WTC11 (cell line): ENCODE data around the gene SH2B3. TPM values are rescaled to one million over a fixed set of nuclear protein-coding genes. Genes with fewer than 3 reads are reported as not detected.
A peak's percentile ranks its signal among the peaks of the same experiment; 100 is the strongest.

ENCODE experiments used
- ATAC-seq: fragments of 200-7000 bp; cut with Tn5 transposase; 2 replicates; pipeline ENCODE4 v1.10.0; 2021; ENCODE audit warnings: mild to moderate bottlenecking, moderate library complexity
- CTCF ChIA-PET: fragments of 300-600 bp; sonication (Branson Sonifier 250); formaldehyde crosslinking; loops from one replicate; lab custom pipeline; 2021; ENCODE audit warnings: antibody characterized with exemption; lab: Charles Lee
- POLR2A ChIA-PET: fragments of 350-600 bp; sonication (Branson Sonifier 250); formaldehyde crosslinking; loops from one replicate; lab custom pipeline; 2021; ENCODE audit warnings: antibody characterized with exemption; lab: Charles Lee
- DNase-seq: peaks from one replicate; pipeline ENCODE4 v3.0.0; 2021; ENCODE audit warnings: low spot score
- H3K27ac Mint-ChIP-seq: 2 replicates; pipeline ENCODE4 v1.8.0; 2021; ENCODE audit warnings: mixed read lengths
- H3K27me3 Mint-ChIP-seq: 2 replicates; pipeline ENCODE4 v1.8.0; 2021; ENCODE audit warnings: low read depth, mild to moderate bottlenecking, moderate library complexity, mixed read lengths
- H3K36me3 Mint-ChIP-seq: 2 replicates; pipeline ENCODE4 v1.8.0; 2021; ENCODE audit warnings: mixed read lengths
- H3K4me1 Mint-ChIP-seq: 2 replicates; pipeline ENCODE4 v1.8.0; 2022; ENCODE audit warnings: mixed read lengths
- H3K4me3 Mint-ChIP-seq: 2 replicates; pipeline ENCODE4 v1.8.0; 2021; ENCODE audit warnings: mild to moderate bottlenecking, moderate library complexity, mixed read lengths
- H3K9me3 Mint-ChIP-seq: 2 replicates; pipeline ENCODE4 v1.8.0; 2021; ENCODE audit warnings: mixed read lengths
- ELF4 ChIP-seq: sonication (generic); formaldehyde crosslinking; IDR thresholded peaks from 2 replicates; pipeline ENCODE4 v1.8.1; 2022; ENCODE audit warnings: low read depth, mild to moderate bottlenecking, moderate library complexity, missing genetic modification reagents
- FOXJ3 ChIP-seq: sonication (generic); formaldehyde crosslinking; IDR thresholded peaks from 2 replicates; pipeline ENCODE4 v1.9.0; 2021; ENCODE audit warnings: missing genetic modification reagents, mild to moderate bottlenecking, borderline replicate concordance
- FOXK1 ChIP-seq: sonication (generic); formaldehyde crosslinking; IDR thresholded peaks from 2 replicates; pipeline ENCODE4 v1.8.0; 2022; ENCODE audit warnings: mild to moderate bottlenecking, moderate library complexity, missing genetic modification reagents
- PRRX2 ChIP-seq: fragments of 250-450 bp; sonication (Bioruptor Pico); IDR thresholded peaks from 2 replicates; pipeline ENCODE4 v1.8.0; 2021; ENCODE audit warnings: mild to moderate bottlenecking
- SMAD3 ChIP-seq: sonication (generic); formaldehyde crosslinking; IDR thresholded peaks from 2 replicates; pipeline ENCODE4 v1.8.0; 2022; ENCODE audit warnings: missing genetic modification reagents, mild to moderate bottlenecking, borderline replicate concordance
- SP1 ChIP-seq: sonication (generic); formaldehyde crosslinking; conservative IDR thresholded peaks from 2 replicates; pipeline ENCODE4 v1.8.1; 2022; ENCODE audit warnings: missing genetic modification reagents
- ZNF263 ChIP-seq: sonication (generic); formaldehyde crosslinking; IDR thresholded peaks from 2 replicates; pipeline ENCODE4 v1.8.1; 2022; ENCODE audit warnings: low read depth, mild to moderate bottlenecking, moderate library complexity, missing genetic modification reagents
- ZNF671 ChIP-seq: fragments of 250-450 bp; sonication (Bioruptor Pico); IDR thresholded peaks from 2 replicates; pipeline ENCODE4 v1.8.0; 2021; ENCODE audit warnings: mild to moderate bottlenecking
- total RNA-seq: library from RNA; stranded (reverse); gene quantifications from 3 replicates; pipeline ENCODE4 v1.2.3, GENCODE V29; 2021
- TF ChIP-seq, protein P1 (sequence below): sonication (generic); formaldehyde crosslinking; IDR thresholded peaks from 2 replicates; pipeline ENCODE4 v1.8.1; 2022; ENCODE audit warnings: missing genetic modification reagents, borderline replicate concordance
- TF ChIP-seq, protein P2 (sequence below): sonication (generic); formaldehyde crosslinking; IDR thresholded peaks from 2 replicates; pipeline ENCODE4 v1.8.1; 2023; ENCODE audit warnings: mild to moderate bottlenecking, missing genetic modification reagents, borderline replicate concordance
- TF ChIP-seq, protein P3 (sequence below): sonication (generic); formaldehyde crosslinking; IDR thresholded peaks from 2 replicates; pipeline ENCODE4 v1.8.0; 2022; ENCODE audit warnings: mild to moderate bottlenecking, missing genetic modification reagents
- TF ChIP-seq, protein P4 (sequence below): sonication (generic); formaldehyde crosslinking; IDR thresholded peaks from 2 replicates; pipeline ENCODE4 v1.8.0; 2022; ENCODE audit warnings: mild to moderate bottlenecking, missing genetic modification reagents
- TF ChIP-seq, protein P5 (sequence below): sonication (generic); formaldehyde crosslinking; conservative IDR thresholded peaks from 2 replicates; pipeline ENCODE4 v1.8.1; 2022; ENCODE audit warnings: mild to moderate bottlenecking, missing genetic modification reagents

The SH2B3 gene
- total RNA-seq, 1 experiment from 2014 or later, result 31.8 TPM

DNA sequence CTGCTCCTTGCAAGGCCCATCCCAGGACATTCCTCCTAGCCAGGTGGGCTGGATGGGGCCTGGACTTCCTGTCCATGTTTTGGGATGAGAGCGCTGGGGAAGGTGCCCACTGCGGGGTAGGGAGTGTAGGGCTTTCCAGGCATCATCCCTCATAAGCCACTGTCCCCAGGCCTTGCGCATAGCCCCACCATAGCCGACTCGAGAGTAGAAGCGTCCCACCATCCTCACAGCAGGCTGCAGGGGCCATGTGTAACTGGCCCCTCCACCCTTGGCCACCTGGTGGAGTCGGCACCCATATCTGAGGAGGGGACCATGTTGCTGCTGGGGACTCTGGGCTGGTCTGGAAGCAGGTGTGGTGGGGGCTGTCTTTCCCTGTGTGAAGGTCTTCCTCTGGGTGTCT lies 30.5 kb downstream of the SH2B3 start:
- Mint-ChIP-seq H3K4me1 (peaks cover 50% of the 10 kb centered on the region), H3K36me3 (no peaks in the 10 kb centered on the region; the same call in 1 of the 2 replicates), H3K27me3 (no peaks in the 10 kb centered on the region), H3K4me3 (no peak overlapping the region), H3K27ac (peak overlapping the region; percentile 87; the same call in 1 of the 2 replicates), H3K9me3 (no peaks in the 10 kb centered on the region)
- TF ChIP-seq PRRX2 (CRISPR knock-in tag), result no peak
- TF ChIP-seq FOXK1 (CRISPR knock-in tag), result no peak
- no peak for TF ChIP-seq ELF4 (CRISPR knock-in tag)
- no peak for TF ChIP-seq ZNF263 (CRISPR knock-in tag)
- TF ChIP-seq, protein P1, sequence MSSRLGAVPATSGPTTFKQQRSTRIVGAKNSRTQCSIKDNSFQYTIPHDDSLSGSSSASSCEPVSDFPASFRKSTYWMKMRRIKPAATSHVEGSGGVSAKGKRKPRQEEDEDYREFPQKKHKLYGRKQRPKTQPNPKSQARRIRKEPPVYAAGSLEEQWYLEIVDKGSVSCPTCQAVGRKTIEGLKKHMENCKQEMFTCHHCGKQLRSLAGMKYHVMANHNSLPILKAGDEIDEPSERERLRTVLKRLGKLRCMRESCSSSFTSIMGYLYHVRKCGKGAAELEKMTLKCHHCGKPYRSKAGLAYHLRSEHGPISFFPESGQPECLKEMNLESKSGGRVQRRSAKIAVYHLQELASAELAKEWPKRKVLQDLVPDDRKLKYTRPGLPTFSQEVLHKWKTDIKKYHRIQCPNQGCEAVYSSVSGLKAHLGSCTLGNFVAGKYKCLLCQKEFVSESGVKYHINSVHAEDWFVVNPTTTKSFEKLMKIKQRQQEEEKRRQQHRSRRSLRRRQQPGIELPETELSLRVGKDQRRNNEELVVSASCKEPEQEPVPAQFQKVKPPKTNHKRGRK (CRISPR knock-in tag), result no peak
- TF ChIP-seq SP1, result no peak
- TF ChIP-seq, protein P2, sequence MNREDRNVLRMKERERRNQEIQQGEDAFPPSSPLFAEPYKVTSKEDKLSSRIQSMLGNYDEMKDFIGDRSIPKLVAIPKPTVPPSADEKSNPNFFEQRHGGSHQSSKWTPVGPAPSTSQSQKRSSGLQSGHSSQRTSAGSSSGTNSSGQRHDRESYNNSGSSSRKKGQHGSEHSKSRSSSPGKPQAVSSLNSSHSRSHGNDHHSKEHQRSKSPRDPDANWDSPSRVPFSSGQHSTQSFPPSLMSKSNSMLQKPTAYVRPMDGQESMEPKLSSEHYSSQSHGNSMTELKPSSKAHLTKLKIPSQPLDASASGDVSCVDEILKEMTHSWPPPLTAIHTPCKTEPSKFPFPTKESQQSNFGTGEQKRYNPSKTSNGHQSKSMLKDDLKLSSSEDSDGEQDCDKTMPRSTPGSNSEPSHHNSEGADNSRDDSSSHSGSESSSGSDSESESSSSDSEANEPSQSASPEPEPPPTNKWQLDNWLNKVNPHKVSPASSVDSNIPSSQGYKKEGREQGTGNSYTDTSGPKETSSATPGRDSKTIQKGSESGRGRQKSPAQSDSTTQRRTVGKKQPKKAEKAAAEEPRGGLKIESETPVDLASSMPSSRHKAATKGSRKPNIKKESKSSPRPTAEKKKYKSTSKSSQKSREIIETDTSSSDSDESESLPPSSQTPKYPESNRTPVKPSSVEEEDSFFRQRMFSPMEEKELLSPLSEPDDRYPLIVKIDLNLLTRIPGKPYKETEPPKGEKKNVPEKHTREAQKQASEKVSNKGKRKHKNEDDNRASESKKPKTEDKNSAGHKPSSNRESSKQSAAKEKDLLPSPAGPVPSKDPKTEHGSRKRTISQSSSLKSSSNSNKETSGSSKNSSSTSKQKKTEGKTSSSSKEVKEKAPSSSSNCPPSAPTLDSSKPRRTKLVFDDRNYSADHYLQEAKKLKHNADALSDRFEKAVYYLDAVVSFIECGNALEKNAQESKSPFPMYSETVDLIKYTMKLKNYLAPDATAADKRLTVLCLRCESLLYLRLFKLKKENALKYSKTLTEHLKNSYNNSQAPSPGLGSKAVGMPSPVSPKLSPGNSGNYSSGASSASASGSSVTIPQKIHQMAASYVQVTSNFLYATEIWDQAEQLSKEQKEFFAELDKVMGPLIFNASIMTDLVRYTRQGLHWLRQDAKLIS (CRISPR knock-in tag), result no peak
- TF ChIP-seq SMAD3 (CRISPR knock-in tag), result no peak
- TF ChIP-seq, protein P3, sequence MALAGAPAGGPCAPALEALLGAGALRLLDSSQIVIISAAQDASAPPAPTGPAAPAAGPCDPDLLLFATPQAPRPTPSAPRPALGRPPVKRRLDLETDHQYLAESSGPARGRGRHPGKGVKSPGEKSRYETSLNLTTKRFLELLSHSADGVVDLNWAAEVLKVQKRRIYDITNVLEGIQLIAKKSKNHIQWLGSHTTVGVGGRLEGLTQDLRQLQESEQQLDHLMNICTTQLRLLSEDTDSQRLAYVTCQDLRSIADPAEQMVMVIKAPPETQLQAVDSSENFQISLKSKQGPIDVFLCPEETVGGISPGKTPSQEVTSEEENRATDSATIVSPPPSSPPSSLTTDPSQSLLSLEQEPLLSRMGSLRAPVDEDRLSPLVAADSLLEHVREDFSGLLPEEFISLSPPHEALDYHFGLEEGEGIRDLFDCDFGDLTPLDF (CRISPR knock-in tag), result no peak
- TF ChIP-seq FOXJ3 (CRISPR knock-in tag), result no peak
- DNase-seq (no peak), ATAC-seq (no peak)
- ChIA-PET CTCF (interaction anchor here (0.8 to 3.0 kb wide), 3 partner anchors 10 to 33 kb away, joined by 3 to 35 read pairs (median 8); no protein-coding TSS in a partner anchor), POLR2A (interaction anchor here (1.3 kb wide), 1 partner anchor 10 kb away, joined by 4 read pairs; no protein-coding TSS in a partner anchor)

DNA sequence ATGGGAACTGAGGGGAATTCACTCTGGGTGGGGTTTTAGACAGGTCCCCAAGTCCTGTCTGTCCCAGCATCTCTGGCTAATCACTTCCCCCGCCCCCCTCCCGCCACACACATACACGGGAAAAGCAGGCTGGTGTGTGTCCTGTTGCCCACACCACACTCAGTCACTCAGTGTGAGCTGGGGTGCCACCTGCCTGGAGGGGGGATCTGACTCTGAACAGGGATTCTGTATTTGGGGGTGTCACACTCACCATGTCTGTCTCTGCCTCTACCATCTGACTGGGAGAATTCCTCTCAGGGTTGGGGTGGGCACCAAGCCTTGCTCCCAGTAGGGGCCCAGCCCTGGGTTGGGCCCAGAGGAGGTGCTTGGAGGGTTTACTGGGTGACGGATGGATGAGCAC lies 31.1 kb downstream of the SH2B3 start:
- no peak overlapping the region for H3K4me3 Mint-ChIP-seq
- no peak for ATAC-seq
- POLR2A ChIA-PET, result interaction anchor here (0.6 kb wide), 1 partner anchor 856 kb away, joined by 3 read pairs; no protein-coding TSS in a partner anchor
- TF ChIP-seq, protein P4, sequence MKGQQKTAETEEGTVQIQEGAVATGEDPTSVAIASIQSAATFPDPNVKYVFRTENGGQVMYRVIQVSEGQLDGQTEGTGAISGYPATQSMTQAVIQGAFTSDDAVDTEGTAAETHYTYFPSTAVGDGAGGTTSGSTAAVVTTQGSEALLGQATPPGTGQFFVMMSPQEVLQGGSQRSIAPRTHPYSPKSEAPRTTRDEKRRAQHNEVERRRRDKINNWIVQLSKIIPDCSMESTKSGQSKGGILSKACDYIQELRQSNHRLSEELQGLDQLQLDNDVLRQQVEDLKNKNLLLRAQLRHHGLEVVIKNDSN, result no peak
- TF ChIP-seq, all 79 proteins: peak for 0
- Mint-ChIP-seq H3K36me3 (no peaks in the 10 kb centered on the region; the same call in 1 of the 2 replicates), H3K27me3 (no peaks in the 10 kb centered on the region), H3K4me1 (peaks cover 44% of the 10 kb centered on the region), H3K9me3 (no peaks in the 10 kb centered on the region), H3K27ac (peak overlapping the region; percentile 87)
- DNase-seq, result no peak
- CTCF ChIA-PET, result interaction anchor here (3.3 kb wide), 1 partner anchor 14 kb away, joined by 23 read pairs; no protein-coding TSS in a partner anchor

DNA sequence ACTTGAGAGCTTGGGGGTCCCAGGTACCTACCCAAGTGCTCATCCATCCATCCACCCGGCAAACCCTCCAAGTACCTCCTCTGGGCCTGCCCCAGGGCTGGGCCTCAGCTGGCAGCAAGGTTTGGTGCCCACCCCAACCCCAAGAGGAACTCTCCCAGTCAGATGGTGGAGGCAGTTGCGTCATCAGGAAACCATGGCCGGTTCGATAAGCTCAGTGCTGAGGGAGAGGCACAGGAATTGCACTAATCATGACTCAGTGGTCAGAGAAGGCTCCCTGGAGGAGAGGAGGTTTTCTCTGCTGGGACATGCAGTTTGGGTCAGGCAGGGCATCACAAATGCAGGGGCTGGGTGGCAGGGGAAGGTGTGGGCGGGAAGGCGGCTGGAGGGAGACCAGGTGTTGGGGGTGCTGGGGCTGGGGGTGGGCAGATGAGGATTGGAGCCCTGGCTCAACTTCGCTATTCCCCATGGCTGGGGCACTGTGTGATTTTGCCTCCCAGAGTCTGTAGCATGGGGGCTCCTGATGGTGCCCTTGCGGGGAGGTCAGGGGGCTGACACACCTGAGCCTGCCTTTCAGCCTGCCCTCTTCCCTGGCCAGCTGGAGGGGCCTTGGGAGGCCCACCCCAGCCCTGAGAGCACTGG lies 32.2 kb downstream of the SH2B3 start:
- no peak for DNase-seq
- H3K4me3 Mint-ChIP-seq, result no peak overlapping the region
- ATAC-seq, result no peak
- peaks cover 46% of the 10 kb centered on the region for H3K4me1 Mint-ChIP-seq
- peaks cover 2% of the 10 kb centered on the region; the same call in 1 of the 2 replicates for H3K36me3 Mint-ChIP-seq
- TF ChIP-seq, protein P5, sequence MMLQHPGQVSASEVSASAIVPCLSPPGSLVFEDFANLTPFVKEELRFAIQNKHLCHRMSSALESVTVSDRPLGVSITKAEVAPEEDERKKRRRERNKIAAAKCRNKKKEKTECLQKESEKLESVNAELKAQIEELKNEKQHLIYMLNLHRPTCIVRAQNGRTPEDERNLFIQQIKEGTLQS, result peak; percentile 81
- no peak for TF ChIP-seq ZNF671
- no peaks in the 10 kb centered on the region for H3K9me3 Mint-ChIP-seq
- no peaks in the 10 kb centered on the region for H3K27me3 Mint-ChIP-seq
- POLR2A ChIA-PET, result interaction anchor here (0.6 kb wide), 1 partner anchor 51 kb away, joined by 4 read pairs; no protein-coding TSS in a partner anchor
- H3K27ac Mint-ChIP-seq, result peak overlapping the region; percentile 83
- CTCF ChIA-PET, result interaction anchor here (0.6 to 3.3 kb wide), 6 partner anchors 13 to 550 kb away, joined by 3 to 23 read pairs (median 6); no protein-coding TSS in a partner anchor
